HAP-1 (cell line): Measurements from ENCODE around the gene SCUBE3.

Source experiments
- DNase-seq, 2 experiments: peaks; one replicate each; pipeline ENCODE4 v3.0.0-alpha.2; 2016 to 2020; ENCODE audit warnings: low spot score in 2 of 2
- H3K27me3 ChIP-seq: fragments of 250-450 bp; sonication (Bioruptor Pico); 2 replicates; pipeline ENCODE4 v1.5.1; 2020; ENCODE audit warnings: low read depth, mild to moderate bottlenecking, moderate library complexity
- H3K36me3 ChIP-seq: fragments of 250-450 bp; sonication (Bioruptor Pico); replicated peaks from 2 replicates; pipeline ENCODE4 v1.5.1; 2020; ENCODE audit warnings: mild to moderate bottlenecking
- H3K4me1 ChIP-seq: fragments of 250-450 bp; sonication (Bioruptor Pico); 2 replicates; pipeline ENCODE4 v1.5.1; 2020; ENCODE audit warnings: mild to moderate bottlenecking
- H3K4me3 ChIP-seq: fragments of 250-450 bp; sonication (Bioruptor Pico); 2 replicates; pipeline ENCODE4 v1.5.1; 2020; ENCODE audit warnings: mild to moderate bottlenecking, moderate library complexity
- H3K9me3 ChIP-seq: fragments of 250-450 bp; sonication (Bioruptor Pico); 2 replicates; pipeline ENCODE4 v1.5.1; 2020; ENCODE audit warnings: mild to moderate bottlenecking, moderate library complexity
- in situ Hi-C: fragments of 300-500 bp; cut with MboI; formaldehyde crosslinking; loops from 3 replicates; pipeline ENCODE4 v1.14.3; 2020; ENCODE audit warnings: low sequenced_read_pairs, inconsistent platforms, mixed read lengths

SCUBE3 gene

DNA sequence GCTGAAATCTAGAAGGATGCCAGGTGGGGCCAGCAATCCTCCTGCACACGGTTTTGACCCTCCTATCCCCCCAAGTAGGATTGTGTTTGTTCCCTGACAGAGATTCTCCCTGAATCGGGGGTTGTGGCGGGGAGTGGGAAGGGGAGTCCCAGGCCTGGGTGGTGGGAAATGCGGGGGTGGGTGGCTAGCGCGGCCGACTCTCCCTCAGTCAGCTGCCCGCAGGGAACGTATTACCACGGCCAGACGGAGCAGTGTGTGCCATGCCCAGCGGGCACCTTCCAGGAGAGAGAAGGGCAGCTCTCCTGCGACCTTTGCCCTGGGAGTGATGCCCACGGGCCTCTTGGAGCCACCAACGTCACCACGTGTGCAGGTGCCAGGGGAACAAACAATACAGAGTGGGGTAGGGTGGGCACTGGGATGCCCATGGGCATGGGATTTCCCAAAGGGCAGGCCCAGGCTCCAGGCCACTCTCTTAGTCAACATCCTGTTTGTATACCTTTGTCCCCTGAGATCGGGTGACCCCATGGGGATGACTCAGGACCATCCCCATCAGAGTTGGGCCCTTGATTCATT lies 29.7 kb downstream of the SCUBE3 start:
- in situ Hi-C loops, result loop anchor here (5.0 kb wide), 1 partner anchor 101 kb away; the partner anchor contains the start of gene TCP11
- Histone ChIP-seq H3K4me1 (no peaks in the 10 kb centered on the region), H3K4me3 (no peak overlapping the region), H3K9me3 (no peaks in the 10 kb centered on the region), H3K36me3 (peaks cover 36% of the 10 kb centered on the region), H3K27me3 (no peaks in the 10 kb centered on the region)
- DNase-seq, result no peak

- Histone ChIP-seq H3K9me3 (no peaks in the 10 kb centered on the region), H3K4me3 (no peak overlapping the region), H3K36me3 (peaks cover 35% of the 10 kb centered on the region), H3K27me3 (no peaks in the 10 kb centered on the region), H3K4me1 (no peaks in the 10 kb centered on the region)
- in situ Hi-C loops, result loop anchor here (5.0 kb wide), 1 partner anchor 102 kb away; the partner anchor contains the start of gene TCP11
- no peak for DNase-seq
Measured at GRCh38 chr6:35244551-35244950, 30.8 kb downstream of the SCUBE3 start.

DNA sequence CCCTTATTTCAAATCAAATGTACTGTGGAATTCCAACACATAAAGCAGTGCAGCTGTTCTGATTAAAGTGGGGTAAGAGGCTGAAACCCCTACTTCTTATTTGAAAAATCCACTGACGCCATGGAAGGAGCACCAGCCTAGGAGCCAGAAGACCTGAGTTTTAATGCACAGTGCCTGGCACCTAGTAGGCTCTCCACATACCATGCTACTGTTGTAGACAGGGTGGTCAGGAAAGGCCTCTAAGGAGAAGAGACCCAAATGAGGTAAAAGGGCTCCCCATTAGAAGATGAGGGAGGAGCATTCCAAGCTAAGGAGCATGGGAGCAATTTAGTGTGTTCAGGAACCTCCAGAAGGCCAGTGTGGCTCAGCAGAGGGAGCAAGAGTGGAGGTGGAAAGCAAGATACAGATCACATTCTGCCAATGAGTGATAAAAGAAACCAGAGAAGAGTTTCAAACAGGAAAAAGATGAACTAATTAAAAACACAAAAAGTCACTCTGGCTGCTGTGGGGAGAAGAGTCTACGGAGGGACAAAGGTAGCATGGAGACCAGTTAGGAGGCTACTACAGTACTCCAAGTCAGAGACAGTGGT lies 34.0 kb downstream of the SCUBE3 start:
- Histone ChIP-seq H3K27me3 (no peaks in the 10 kb centered on the region), H3K36me3 (peaks cover 22% of the 10 kb centered on the region), H3K4me1 (no peaks in the 10 kb centered on the region), H3K4me3 (no peak overlapping the region), H3K9me3 (no peaks in the 10 kb centered on the region)
- in situ Hi-C loops, result no loop called here
- DNase-seq, result no peak

GRCh38 chr6:35248300-35248699 lies 34.5 kb downstream of the SCUBE3 start:
- Histone ChIP-seq H3K27me3 (no peaks in the 10 kb centered on the region), H3K9me3 (no peaks in the 10 kb centered on the region), H3K4me3 (no peak overlapping the region), H3K36me3 (peaks cover 22% of the 10 kb centered on the region), H3K4me1 (no peaks in the 10 kb centered on the region)
- DNase-seq, result no peak
- in situ Hi-C loops, result no loop called here

DNA sequence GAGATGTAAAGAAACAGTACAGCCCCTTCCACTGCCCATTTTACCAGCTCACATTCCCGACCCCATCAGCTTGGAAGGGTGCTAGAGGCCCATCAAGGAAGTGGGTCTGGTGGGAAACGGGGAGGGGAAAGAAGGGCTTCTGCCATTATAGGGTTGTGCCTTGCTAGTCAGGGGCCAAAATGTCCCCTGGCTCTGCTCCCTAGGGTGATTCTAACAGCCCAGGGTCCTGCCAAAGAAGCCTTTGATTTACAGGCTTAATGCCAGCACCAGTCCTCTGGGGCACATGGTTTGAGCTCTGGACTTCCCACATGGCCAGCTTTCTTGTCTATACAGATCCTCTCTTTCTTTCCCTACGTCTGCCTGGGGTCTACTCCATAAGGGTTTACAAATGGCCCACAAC lies 35.2 kb downstream of the SCUBE3 start:
- in situ Hi-C loops, result no loop called here
- DNase-seq, result no peak
- H3K27me3 ChIP-seq, result no peaks in the 10 kb centered on the region
- H3K36me3 ChIP-seq, result peaks cover 17% of the 10 kb centered on the region
- no peaks in the 10 kb centered on the region for H3K9me3 ChIP-seq
- no peak overlapping the region for H3K4me3 ChIP-seq
- no peaks in the 10 kb centered on the region for H3K4me1 ChIP-seq

GRCh38 chr6:35251949-35252348 lies 38.2 kb downstream of the SCUBE3 start:
- in situ Hi-C loops, result no loop called here
- H3K27me3 ChIP-seq, result no peaks in the 10 kb centered on the region
- H3K4me3 ChIP-seq, result no peak overlapping the region
- H3K9me3 ChIP-seq, result no peaks in the 10 kb centered on the region
- no peaks in the 10 kb centered on the region; the same call in 1 of the 2 replicates for H3K36me3 ChIP-seq
- DNase-seq, result no peak
- no peaks in the 10 kb centered on the region for H3K4me1 ChIP-seq

- peaks cover 6% of the 10 kb centered on the region for H3K4me1 ChIP-seq
- DNase-seq, result no peak
- H3K36me3 ChIP-seq, result no peaks in the 10 kb centered on the region; the same call in 1 of the 2 replicates
- no peaks in the 10 kb centered on the region for H3K27me3 ChIP-seq
- in situ Hi-C loops, result no loop called here
- no peak overlapping the region for H3K4me3 ChIP-seq
- no peaks in the 10 kb centered on the region for H3K9me3 ChIP-seq
Measured at GRCh38 chr6:35253249-35253648, 39.5 kb downstream of the SCUBE3 start.

DNA sequence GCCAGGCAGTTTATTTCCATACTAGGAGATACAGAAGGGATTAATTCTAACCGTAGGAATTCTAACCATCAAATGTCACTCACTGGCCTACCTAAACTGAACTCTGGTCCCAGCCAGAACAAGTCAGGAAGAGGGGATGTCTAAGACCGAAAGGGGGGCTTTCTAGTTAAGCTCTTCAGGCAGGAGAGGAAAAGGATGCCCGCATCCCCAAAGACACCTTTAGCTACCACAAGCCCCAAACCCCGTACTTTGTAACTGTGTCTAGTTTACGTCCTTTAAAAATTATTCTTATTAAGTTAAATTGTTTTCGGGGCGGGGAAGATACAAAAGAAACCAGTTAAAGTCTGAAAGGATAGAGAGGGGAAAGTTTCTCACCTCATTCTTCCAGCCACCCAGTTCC lies 44.6 kb downstream of the SCUBE3 start:
- Histone ChIP-seq H3K27me3 (no peaks in the 10 kb centered on the region), H3K9me3 (no peaks in the 10 kb centered on the region), H3K4me1 (peaks cover 12% of the 10 kb centered on the region), H3K36me3 (no peaks in the 10 kb centered on the region; the same call in 1 of the 2 replicates), H3K4me3 (peak overlapping the region; percentile 87)
- no peak for DNase-seq
- in situ Hi-C loops, result no loop called here

DNA sequence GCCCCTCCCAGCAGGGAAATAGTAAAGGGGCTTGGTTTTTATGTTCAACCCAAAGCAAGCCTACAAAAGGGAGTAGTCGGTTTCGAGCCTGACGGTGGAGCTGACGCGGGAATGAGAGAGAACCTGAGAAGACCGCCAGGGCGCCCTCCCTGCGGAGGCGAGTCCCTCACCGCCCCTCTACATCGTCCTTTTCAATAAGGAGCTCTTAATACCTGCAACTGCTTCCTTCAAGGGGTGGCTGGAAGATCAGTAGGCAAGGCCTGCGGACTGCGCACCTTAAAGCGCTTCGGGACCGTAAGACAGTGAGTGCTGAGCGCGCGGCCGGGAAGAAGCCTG lies 45.1 kb downstream of the SCUBE3 start:
- DNase-seq, result peak; percentile 49 to 69
- no peaks in the 10 kb centered on the region; the same call in 1 of the 2 replicates for H3K36me3 ChIP-seq
- peaks cover 12% of the 10 kb centered on the region for H3K4me1 ChIP-seq
- in situ Hi-C loops, result no loop called here
- peak overlapping the region; percentile 87 for H3K4me3 ChIP-seq
- no peaks in the 10 kb centered on the region for H3K9me3 ChIP-seq
- H3K27me3 ChIP-seq, result no peaks in the 10 kb centered on the region

DNA sequence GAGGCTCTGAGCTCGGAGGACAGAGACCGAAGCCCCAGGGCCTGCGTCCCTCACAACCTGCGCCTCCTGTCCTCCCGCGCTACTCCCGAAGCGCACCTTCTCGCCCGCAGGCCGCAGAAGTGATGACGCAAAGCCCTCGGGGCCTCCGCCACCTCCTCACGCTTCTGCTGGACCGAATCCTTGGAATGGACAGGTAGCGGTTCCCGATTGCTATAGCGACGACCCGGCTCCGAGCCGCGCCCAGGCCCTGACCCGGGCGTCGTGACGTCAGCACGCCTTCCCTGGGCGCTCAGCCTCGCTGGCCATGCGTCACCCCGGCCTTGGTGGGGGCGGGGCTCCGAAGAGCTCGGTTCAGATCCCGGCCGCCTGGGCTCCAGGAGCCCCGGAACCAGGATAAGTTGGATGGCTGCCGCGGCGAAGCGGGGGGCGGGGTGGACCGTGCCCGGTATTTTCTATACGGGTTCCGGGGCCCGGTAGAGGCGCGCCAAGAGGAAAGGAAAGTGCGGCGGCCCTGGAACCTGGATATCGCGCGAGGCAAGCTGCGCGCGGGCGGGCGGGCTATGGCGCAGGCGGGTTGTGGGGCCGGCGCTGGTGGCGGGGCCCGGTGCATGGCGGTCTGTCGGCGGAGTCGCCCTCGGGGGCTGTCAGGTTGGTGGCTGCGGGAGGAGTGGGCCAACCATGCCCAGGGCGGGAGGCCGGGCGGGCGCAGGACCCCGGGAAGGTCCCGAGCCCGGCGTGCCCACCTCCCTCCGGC lies 45.6 kb downstream of the SCUBE3 start, which contains the start of gene ZNF76:
Gene ZNF76, plus strand, starts transcription at position 542 of the 754 bp plus-strand sequence. CDS start 21,417 bp downstream, outside the sequence.
- Histone ChIP-seq H3K4me3 (peak within 1 kb of the TSS; percentile 87), H3K4me1 (peaks cover 12% of the 10 kb centered on the region), H3K27me3 (no peaks in the 10 kb centered on the region), H3K36me3 (no peaks in the 10 kb centered on the region; the same call in 1 of the 2 replicates), H3K9me3 (no peaks in the 10 kb centered on the region)
- in situ Hi-C loops, result no loop called here
- DNase-seq, result peak; percentile 93 to 98

- peak overlapping the region; percentile 87 for H3K4me3 ChIP-seq
- in situ Hi-C loops, result no loop called here
- peaks cover 12% of the 10 kb centered on the region for H3K4me1 ChIP-seq
- H3K9me3 ChIP-seq, result no peaks in the 10 kb centered on the region
- H3K36me3 ChIP-seq, result no peaks in the 10 kb centered on the region; the same call in 1 of the 2 replicates
- H3K27me3 ChIP-seq, result no peaks in the 10 kb centered on the region
- DNase-seq, result peak; percentile 40 to 83
Measured at GRCh38 chr6:35259948-35260590, 46.3 kb downstream of the SCUBE3 start.

- DNase-seq, result no peak
- peaks cover 12% of the 10 kb centered on the region for H3K4me1 ChIP-seq
- no peaks in the 10 kb centered on the region for H3K36me3 ChIP-seq
- H3K4me3 ChIP-seq, result peak overlapping the region; percentile 87
- in situ Hi-C loops, result no loop called here
- no peaks in the 10 kb centered on the region for H3K27me3 ChIP-seq
- no peaks in the 10 kb centered on the region for H3K9me3 ChIP-seq
Measured at GRCh38 chr6:35260591-35261570, 47.1 kb downstream of the SCUBE3 start.

DNA sequence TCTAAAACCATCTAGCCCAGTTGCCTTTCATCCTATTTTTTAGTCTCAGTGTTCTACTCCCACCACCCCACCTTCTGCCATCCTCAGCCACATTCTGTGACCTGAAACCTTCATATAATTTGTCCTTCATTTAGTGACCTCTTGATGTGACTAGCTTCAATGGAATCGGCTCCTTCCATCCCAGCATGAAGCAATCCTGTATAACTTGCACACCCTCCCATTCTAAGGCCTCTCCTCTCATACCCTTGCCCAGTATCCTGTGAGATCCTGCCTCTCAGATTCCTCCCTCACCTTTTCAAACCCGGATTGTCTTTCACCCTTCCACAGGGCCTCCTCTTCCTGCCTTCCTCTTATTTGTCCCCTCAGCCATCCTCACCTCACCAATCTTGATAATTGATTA lies 48.8 kb downstream of the SCUBE3 start:
- no peaks in the 10 kb centered on the region; the same call in 1 of the 2 replicates for H3K36me3 ChIP-seq
- no peak overlapping the region for H3K4me3 ChIP-seq
- no peaks in the 10 kb centered on the region for H3K9me3 ChIP-seq
- peaks cover 9% of the 10 kb centered on the region for H3K4me1 ChIP-seq
- DNase-seq, result no peak
- in situ Hi-C loops, result no loop called here
- no peaks in the 10 kb centered on the region for H3K27me3 ChIP-seq
